ENCODE data around the gene RNF43.

- TF ChIP-seq CTCF (IDR thresholded peaks at IDR 0.05; ENCODE audit: low read depth, low read length), result no peak
- TF ChIP-seq MAX (IDR thresholded peaks at IDR 0.05; ENCODE audit: low read depth, low read length), result no peak
- TF ChIP-seq POLR2A (IDR thresholded peaks at IDR 0.05; ENCODE audit: extremely low read depth, insufficient read length), result no peak
Measured at GRCh38 chr17:58398574-58399266, 18.6 kb downstream of the RNF43 start.
